Measurements from ENCODE around the gene SPTLC2.

SPTLC2 gene

GRCh38 chr14:77622366-77622961 is 6.0 kb upstream of the SPTLC2 start:
- DNase-seq (ENCODE audit: low spot score) = no peak

GRCh38 chr14:77620222-77620870 is 3.9 kb upstream of the SPTLC2 start:
- DNase-seq (ENCODE audit: low spot score) = no peak

- DNase-seq (ENCODE audit: low spot score) = no peak
Measured at GRCh38 chr14:77618381-77618970, 2.0 kb upstream of the SPTLC2 start.

GRCh38 chr14:77616133-77616453 is 344 bp downstream of the SPTLC2 start:
- DNase-seq (ENCODE audit: low spot score) = no peak

- DNase-seq (ENCODE audit: low spot score) = no peak
Measured at GRCh38 chr14:77615361-77616132, 890 bp downstream of the SPTLC2 start.

GRCh38 chr14:77613201-77613600 is 3.2 kb downstream of the SPTLC2 start:
- DNase-seq (ENCODE audit: low spot score) = peak; percentile 47

- DNase-seq (ENCODE audit: low spot score) = peak; percentile 63
Measured at GRCh38 chr14:77612011-77612620, 4.3 kb downstream of the SPTLC2 start.

GRCh38 chr14:77610553-77610952 is 5.9 kb downstream of the SPTLC2 start:
- DNase-seq (ENCODE audit: low spot score) = no peak

GRCh38 chr14:77609922-77610321 is 6.5 kb downstream of the SPTLC2 start:
- no peak for DNase-seq (ENCODE audit: low spot score)

GRCh38 chr14:77607741-77608302 is 8.6 kb downstream of the SPTLC2 start:
- no peak for DNase-seq (ENCODE audit: low spot score)

- DNase-seq (ENCODE audit: low spot score) = no peak
Measured at GRCh38 chr14:77605392-77605972, 11.0 kb downstream of the SPTLC2 start.

- DNase-seq (ENCODE audit: low spot score) = no peak
Measured at GRCh38 chr14:77603654-77604255, 12.7 kb downstream of the SPTLC2 start.

- no peak for DNase-seq (ENCODE audit: low spot score)
Measured at GRCh38 chr14:77603031-77603430, 13.4 kb downstream of the SPTLC2 start.

GRCh38 chr14:77601846-77602619 is 14.4 kb downstream of the SPTLC2 start:
- DNase-seq (ENCODE audit: low spot score) = no peak

- no peak for DNase-seq (ENCODE audit: low spot score)
Measured at GRCh38 chr14:77599889-77600288, 16.5 kb downstream of the SPTLC2 start.

- no peak for DNase-seq (ENCODE audit: low spot score)
Measured at GRCh38 chr14:77598366-77599070, 17.9 kb downstream of the SPTLC2 start.

GRCh38 chr14:77593501-77593961 is 22.9 kb downstream of the SPTLC2 start:
- no peak for DNase-seq (ENCODE audit: low spot score)

GRCh38 chr14:77590845-77591485 is 25.5 kb downstream of the SPTLC2 start:
- DNase-seq (ENCODE audit: low spot score) = no peak

- no peak for DNase-seq (ENCODE audit: low spot score)
Measured at GRCh38 chr14:77589099-77589498, 27.3 kb downstream of the SPTLC2 start.
